ENCODE results near the gene HPS5. TPM values are rescaled to one million over a fixed set of nuclear protein-coding genes. Genes with fewer than 3 reads are reported as not detected.

HPS5 gene
- total and polyA plus RNA-seq, 2 of the 13 experiments (the other 11 are each of a cell fraction or from before 2014, with no cell fraction given), result 6.6 to 25.5 TPM

DNA sequence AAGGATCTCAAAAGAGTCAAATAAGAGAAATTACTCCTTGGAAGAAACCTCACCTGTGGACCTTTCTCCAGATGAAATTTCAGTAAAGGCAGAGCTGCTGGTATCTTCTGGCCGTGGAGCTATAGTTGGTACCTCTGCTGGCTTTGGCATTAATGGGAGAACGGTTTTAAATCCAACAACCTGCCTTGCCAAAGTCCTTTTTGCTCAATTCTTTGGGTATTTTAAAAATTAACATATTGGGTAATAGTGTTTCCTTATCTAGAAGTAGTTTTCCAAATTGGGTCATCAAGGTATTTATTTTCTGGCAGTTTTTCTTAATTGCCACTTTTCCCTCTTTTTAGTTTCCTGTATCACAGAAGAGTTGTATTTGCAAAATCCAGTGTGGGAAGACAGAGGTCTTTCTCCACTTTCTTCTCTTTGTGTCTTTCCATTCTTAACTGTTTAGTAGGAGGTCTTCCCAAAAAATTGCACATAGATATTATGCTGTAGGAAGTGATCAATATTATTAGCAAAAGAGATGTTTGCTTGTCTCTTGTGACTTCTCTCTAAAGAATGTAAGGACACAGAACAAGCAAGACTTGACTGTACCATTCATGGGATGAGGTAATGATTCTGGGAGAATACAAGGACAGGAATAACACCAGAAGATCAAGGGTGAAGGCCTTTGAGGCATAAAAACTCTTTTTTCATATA is 85.1 kb downstream of the HPS5 start, which contains the start of gene SAA4 (continued):
- TF ChIP-seq, protein P1, sequence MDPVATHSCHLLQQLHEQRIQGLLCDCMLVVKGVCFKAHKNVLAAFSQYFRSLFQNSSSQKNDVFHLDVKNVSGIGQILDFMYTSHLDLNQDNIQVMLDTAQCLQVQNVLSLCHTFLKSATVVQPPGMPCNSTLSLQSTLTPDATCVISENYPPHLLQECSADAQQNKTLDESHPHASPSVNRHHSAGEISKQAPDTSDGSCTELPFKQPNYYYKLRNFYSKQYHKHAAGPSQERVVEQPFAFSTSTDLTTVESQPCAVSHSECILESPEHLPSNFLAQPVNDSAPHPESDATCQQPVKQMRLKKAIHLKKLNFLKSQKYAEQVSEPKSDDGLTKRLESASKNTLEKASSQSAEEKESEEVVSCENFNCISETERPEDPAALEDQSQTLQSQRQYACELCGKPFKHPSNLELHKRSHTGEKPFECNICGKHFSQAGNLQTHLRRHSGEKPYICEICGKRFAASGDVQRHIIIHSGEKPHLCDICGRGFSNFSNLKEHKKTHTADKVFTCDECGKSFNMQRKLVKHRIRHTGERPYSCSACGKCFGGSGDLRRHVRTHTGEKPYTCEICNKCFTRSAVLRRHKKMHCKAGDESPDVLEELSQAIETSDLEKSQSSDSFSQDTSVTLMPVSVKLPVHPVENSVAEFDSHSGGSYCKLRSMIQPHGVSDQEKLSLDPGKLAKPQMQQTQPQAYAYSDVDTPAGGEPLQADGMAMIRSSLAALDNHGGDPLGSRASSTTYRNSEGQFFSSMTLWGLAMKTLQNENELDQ (CRISPR knock-in tag; IDR thresholded peaks at IDR 0.05; ENCODE audit: borderline replicate concordance), result no peak
- no peak for TF ChIP-seq ZFX (CRISPR knock-in tag; IDR thresholded peaks at IDR 0.05; ENCODE audit: low read depth)
- TF ChIP-seq EED (CRISPR knock-in tag; IDR thresholded peaks at IDR 0.05), result no peak
- no peak for TF ChIP-seq ZNF605 (CRISPR knock-in tag; IDR thresholded peaks at IDR 0.05)
- no peak for TF ChIP-seq ZNF451 (CRISPR knock-in tag; IDR thresholded peaks at IDR 0.05)
- TF ChIP-seq KLF11 (CRISPR knock-in tag; IDR thresholded peaks at IDR 0.05), result no peak
- TF ChIP-seq ZNF44 (CRISPR knock-in tag; IDR thresholded peaks at IDR 0.05), result no peak
- no peak for TF ChIP-seq FOXP1 (IDR thresholded peaks at IDR 0.05)
- peak; percentile 71 for TF ChIP-seq FOXP1 (CRISPR knock-in tag; IDR thresholded peaks at IDR 0.05)
- TF ChIP-seq JUND (CRISPR knock-in tag; IDR thresholded peaks at IDR 0.05), result peak; percentile 87
- TF ChIP-seq HMG20A (CRISPR knock-in tag; IDR thresholded peaks at IDR 0.05; ENCODE audit: borderline replicate concordance), result peak; percentile 67; the same call in 1 of the 2 replicates
- peak; percentile 64; the same call in 1 of the 2 replicates for TF ChIP-seq ZNF652 (CRISPR knock-in tag; IDR thresholded peaks at IDR 0.05; ENCODE audit: borderline replicate concordance, low read depth)
- TF ChIP-seq SSRP1 (CRISPR knock-in tag; IDR thresholded peaks at IDR 0.05), result no peak
- TF ChIP-seq ZNF232 (CRISPR knock-in tag; IDR thresholded peaks at IDR 0.05; ENCODE audit: borderline replicate concordance), result no peak
- TF ChIP-seq TBL1XR1 (IDR thresholded peaks at IDR 0.05; ENCODE audit: borderline replicate concordance, low read length, partially characterized antibody), result no peak
- TF ChIP-seq ZNF703 (CRISPR knock-in tag; IDR thresholded peaks at IDR 0.05; ENCODE audit: borderline replicate concordance), result no peak
- TF ChIP-seq ZNF761 (CRISPR knock-in tag; conservative IDR thresholded peaks at IDR 0.05), result no peak
- TF ChIP-seq ZNF33B (CRISPR knock-in tag; IDR thresholded peaks at IDR 0.05), result no peak
- TF ChIP-seq ZBTB7B (CRISPR knock-in tag; IDR thresholded peaks at IDR 0.05), result no peak
- TF ChIP-seq THYN1 (CRISPR knock-in tag; IDR thresholded peaks at IDR 0.05; ENCODE audit: borderline replicate concordance, low read depth), result no peak
- TF ChIP-seq ZNF251 (CRISPR knock-in tag; IDR thresholded peaks at IDR 0.05), result no peak
- no peak for TF ChIP-seq SYNCRIP (IDR thresholded peaks at IDR 0.05; ENCODE audit: insufficient read depth, low read depth, low read length)
- no peak for TF ChIP-seq KAT7 (CRISPR knock-in tag; IDR thresholded peaks at IDR 0.05; ENCODE audit: borderline replicate concordance)
- TF ChIP-seq ZNF260 (CRISPR knock-in tag; IDR thresholded peaks at IDR 0.05; ENCODE audit: borderline replicate concordance, low read depth), result no peak
- TF ChIP-seq HCFC1 (IDR thresholded peaks at IDR 0.05; ENCODE audit: low read depth, low read length), result no peak
- TF ChIP-seq, protein P2, sequence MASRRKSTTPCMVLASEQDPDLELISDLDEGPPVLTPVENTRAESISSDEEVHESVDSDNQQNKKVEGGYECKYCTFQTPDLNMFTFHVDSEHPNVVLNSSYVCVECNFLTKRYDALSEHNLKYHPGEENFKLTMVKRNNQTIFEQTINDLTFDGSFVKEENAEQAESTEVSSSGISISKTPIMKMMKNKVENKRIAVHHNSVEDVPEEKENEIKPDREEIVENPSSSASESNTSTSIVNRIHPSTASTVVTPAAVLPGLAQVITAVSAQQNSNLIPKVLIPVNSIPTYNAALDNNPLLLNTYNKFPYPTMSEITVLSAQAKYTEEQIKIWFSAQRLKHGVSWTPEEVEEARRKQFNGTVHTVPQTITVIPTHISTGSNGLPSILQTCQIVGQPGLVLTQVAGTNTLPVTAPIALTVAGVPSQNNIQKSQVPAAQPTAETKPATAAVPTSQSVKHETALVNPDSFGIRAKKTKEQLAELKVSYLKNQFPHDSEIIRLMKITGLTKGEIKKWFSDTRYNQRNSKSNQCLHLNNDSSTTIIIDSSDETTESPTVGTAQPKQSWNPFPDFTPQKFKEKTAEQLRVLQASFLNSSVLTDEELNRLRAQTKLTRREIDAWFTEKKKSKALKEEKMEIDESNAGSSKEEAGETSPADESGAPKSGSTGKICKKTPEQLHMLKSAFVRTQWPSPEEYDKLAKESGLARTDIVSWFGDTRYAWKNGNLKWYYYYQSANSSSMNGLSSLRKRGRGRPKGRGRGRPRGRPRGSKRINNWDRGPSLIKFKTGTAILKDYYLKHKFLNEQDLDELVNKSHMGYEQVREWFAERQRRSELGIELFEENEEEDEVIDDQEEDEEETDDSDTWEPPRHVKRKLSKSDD (CRISPR knock-in tag; IDR thresholded peaks at IDR 0.05; ENCODE audit: low read depth), result no peak
